ENCODE data around the gene PNPLA5. TPM values are rescaled to one million over a fixed set of nuclear protein-coding genes. Genes with fewer than 3 reads are reported as not detected.

PNPLA5 gene
- total RNA-seq, 1 donor from 2014 or later = not detected

GRCh38 chr22:43838571-43839307 lies 53.1 kb downstream of the PNPLA5 start:
- no peak for DNase-seq (ENCODE audit: low read depth in 2 of 2)

- DNase-seq (ENCODE audit: low read depth in 2 of 2) = no peak
Measured at GRCh38 chr22:43838161-43838560, 53.7 kb downstream of the PNPLA5 start.

GRCh38 chr22:43837666-43838065 lies 54.1 kb downstream of the PNPLA5 start:
- peak; percentile 6 to 19 for DNase-seq (ENCODE audit: low read depth in 2 of 2)

GRCh38 chr22:43835736-43836135 lies 56.1 kb downstream of the PNPLA5 start:
- DNase-seq (ENCODE audit: low read depth in 2 of 2) = no peak

GRCh38 chr22:43835166-43835565 lies 56.6 kb downstream of the PNPLA5 start:
- no peak for DNase-seq (ENCODE audit: low read depth in 2 of 2)

- DNase-seq (ENCODE audit: low read depth in 2 of 2) = no peak
Measured at GRCh38 chr22:43833286-43834240, 58.2 kb downstream of the PNPLA5 start.

GRCh38 chr22:43832393-43833265 lies 59.2 kb downstream of the PNPLA5 start:
- no peak for DNase-seq (ENCODE audit: low read depth in 2 of 2)

GRCh38 chr22:43831561-43832392 lies 60.0 kb downstream of the PNPLA5 start:
- no peak for DNase-seq (ENCODE audit: low read depth in 2 of 2)

GRCh38 chr22:43830931-43831560 lies 60.8 kb downstream of the PNPLA5 start:
- no peak for DNase-seq (ENCODE audit: low read depth in 2 of 2)

- DNase-seq (ENCODE audit: low read depth in 2 of 2) = no peak
Measured at GRCh38 chr22:43829904-43830851, 61.6 kb downstream of the PNPLA5 start.

Other genes with a start within 250 kb of the PNPLA5 start
- gene EFCAB6, start 79.7 kb downstream of the PNPLA5 start, total RNA-seq = 0.13 and 0.38 TPM in 2 replicates
- under 0.01 TPM in 1 of 2 replicates, not detected in the other for gene SULT4A1, start 29.5 kb downstream of the PNPLA5 start, total RNA-seq
- gene PNPLA3, start 31.8 kb upstream of the PNPLA5 start, total RNA-seq = 0.76 and 0.90 TPM in 2 replicates
- 43.9 and 44.3 TPM in 2 replicates for gene SAMM50, start 63.4 kb upstream of the PNPLA5 start, total RNA-seq
- gene PARVB, start 132.3 kb upstream of the PNPLA5 start, total RNA-seq = 39.2 and 77.8 TPM in 2 replicates

Data from dermis microvascular lymphatic vessel endothelial cell (primary cell).